GM19043 (cell line): ENCODE measurements around the gene DMP1.
"Not testable (repeated sequence)": the region's sequence is repeated elsewhere in the genome, so short reads cannot be mapped to it uniquely, and the experiment has no call there.

ENCODE experiments used
- ATAC-seq: cut with Tn5 transposase; IDR thresholded peaks from one replicate; pipeline ENCODE4 v1.9.1; 2021; ENCODE audit warnings: low read depth; ENCODE audit not compliant: unreplicated experiment

The DMP1 gene

GRCh38 chr4:87679449-87680169 lies 29.5 kb downstream of the DMP1 start:
- no peak for ATAC-seq

- no peak for ATAC-seq
Observed at GRCh38 chr4:87680271-87680670, 30.2 kb downstream of the DMP1 start.

- no peak for ATAC-seq
Observed at GRCh38 chr4:87688316-87688715, 38.2 kb downstream of the DMP1 start.

- not testable (repeated sequence) for ATAC-seq
Observed at GRCh38 chr4:87690947-87691346, 40.9 kb downstream of the DMP1 start.

GRCh38 chr4:87692060-87692459 lies 42.0 kb downstream of the DMP1 start:
- not testable (repeated sequence) for ATAC-seq

GRCh38 chr4:87697272-87697671 lies 47.2 kb downstream of the DMP1 start:
- ATAC-seq: no peak

- no peak for ATAC-seq
Observed at GRCh38 chr4:87697945-87698344, 47.9 kb downstream of the DMP1 start.

GRCh38 chr4:87698394-87698793 lies 48.3 kb downstream of the DMP1 start:
- no peak for ATAC-seq

GRCh38 chr4:87704001-87704400 lies 53.9 kb downstream of the DMP1 start:
- no peak for ATAC-seq

- ATAC-seq: no peak
Observed at GRCh38 chr4:87707279-87707918, 57.3 kb downstream of the DMP1 start.
